ENCODE data around the gene PROSER3.

GRCh38 chr19:35754370-35755130, 3.4 kb upstream of the PROSER3 start:
- TF ChIP-seq CTCF (IDR thresholded peaks at IDR 0.05) (no peak), POLR2A (IDR thresholded peaks at IDR 0.05) (no peak)

Data from body of pancreas (tissue), 4 donors.